HG03108 (cell line): Measurements from ENCODE around the gene HOXD3.

ENCODE experiments used
- ATAC-seq: cut with Tn5 transposase; IDR thresholded peaks from one replicate; pipeline ENCODE4 v1.9.1; 2021; ENCODE audit warnings: moderate library complexity; ENCODE audit not compliant: unreplicated experiment

The HOXD3 gene

GRCh38 chr2:176121190-176122051, 35.7 kb upstream of the HOXD3 start:
- ATAC-seq = no peak

GRCh38 chr2:176122052-176122682, 34.9 kb upstream of the HOXD3 start:
- ATAC-seq = no peak

DNA sequence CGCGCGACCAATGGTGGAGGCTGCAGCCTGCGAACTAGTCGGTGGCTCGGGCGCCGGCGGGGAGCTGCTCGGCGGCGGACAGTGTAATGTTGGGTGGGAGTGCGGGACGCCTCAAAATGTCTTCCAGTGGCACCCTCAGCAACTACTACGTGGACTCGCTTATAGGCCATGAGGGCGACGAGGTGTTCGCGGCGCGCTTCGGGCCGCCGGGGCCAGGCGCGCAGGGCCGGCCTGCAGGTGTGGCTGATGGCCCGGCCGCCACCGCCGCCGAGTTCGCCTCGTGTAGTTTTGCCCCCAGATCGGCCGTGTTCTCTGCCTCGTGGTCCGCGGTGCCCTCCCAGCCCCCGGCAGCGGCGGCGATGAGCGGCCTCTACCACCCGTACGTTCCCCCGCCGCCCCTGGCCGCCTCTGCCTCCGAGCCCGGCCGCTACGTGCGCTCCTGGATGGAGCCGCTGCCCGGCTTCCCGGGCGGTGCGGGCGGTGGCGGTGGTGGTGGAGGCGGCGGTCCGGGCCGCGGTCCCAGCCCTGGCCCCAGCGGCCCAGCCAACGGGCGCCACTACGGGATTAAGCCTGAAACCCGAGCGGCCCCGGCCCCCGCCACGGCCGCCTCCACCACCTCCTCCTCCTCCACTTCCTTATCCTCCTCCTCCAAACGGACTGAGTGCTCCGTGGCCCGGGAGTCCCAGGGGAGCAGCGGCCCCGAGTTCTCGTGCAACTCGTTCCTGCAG, 34.3 kb upstream of the HOXD3 start, which contains the start of gene HOXD9:
Gene HOXD9, plus strand, starts transcription at position 37 of the 728 bp plus-strand sequence. Its CDS starts 50 bp downstream, at position 87.
- no peak for ATAC-seq

DNA sequence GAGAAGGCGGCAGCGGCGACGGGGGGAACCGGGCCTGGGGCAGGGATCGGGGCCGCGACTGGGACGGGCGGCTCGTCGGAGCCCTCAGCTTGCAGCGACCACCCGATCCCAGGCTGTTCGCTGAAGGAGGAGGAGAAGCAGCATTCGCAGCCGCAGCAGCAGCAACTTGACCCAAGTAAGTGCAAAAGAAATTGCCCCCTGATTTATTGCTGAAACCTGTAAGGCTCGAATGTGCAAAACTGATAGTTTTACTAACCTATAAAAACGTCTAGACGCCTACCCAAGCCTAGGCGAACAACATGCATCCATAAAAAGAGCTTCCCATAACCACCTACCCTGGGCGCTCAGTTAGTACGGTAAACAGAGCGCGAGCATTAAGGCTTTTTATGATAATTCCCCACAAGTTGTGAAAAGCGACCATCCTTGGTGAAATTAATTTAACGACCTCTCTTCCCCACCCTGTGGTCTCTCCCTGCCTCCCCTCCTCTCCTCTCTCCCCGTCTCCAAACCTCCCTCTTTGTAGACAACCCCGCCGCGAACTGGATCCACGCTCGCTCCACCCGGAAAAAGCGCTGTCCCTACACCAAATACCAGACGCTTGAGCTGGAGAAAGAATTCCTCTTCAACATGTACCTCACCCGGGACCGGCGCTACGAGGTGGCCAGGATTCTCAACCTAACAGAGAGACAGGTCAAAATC, 33.5 kb upstream of the HOXD3 start:
- no peak for ATAC-seq

- no peak for ATAC-seq
Measured at GRCh38 chr2:176124110-176124946, 32.8 kb upstream of the HOXD3 start.

DNA sequence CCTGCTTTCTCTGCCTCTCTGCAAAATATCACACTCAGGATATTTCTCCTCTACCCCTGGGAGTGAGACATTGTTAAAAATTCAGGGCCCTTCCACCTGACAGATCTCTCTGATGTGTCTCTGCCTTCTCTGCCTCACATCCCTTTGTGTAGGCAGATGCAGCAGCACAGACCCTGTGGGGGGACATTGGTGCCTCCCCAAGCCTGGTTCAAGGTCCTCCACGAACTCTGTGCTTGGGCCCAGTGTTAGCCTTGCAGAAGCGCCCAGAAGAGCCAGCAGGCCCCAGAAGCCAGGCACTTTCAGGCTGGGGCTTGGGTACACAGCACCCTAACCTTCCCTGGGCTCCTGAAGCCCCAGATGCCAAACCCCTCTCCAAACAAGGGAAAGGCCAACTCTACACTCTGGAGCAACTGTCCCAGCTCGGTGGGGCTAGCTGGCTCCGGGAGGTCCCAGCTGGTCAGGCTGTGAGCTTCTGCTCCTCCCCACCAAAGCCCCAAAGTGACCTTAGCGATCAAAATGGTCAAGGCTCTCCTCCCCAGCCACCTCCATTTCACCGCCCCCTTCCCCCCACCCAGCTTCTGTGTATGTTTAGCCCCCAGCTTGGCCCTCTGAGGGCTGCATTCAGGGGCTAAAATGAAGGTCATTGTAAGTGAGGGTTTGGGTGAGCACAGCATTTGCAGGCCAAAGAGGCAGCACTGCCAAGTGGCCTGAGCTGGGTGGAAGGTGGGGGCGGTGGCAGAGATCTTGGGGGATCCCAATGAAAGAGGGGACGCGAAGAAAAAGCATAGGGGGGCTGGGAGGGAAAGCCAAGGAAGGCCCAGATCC, 31.9 kb upstream of the HOXD3 start:
- ATAC-seq = no peak

- no peak for ATAC-seq
Measured at GRCh38 chr2:176125772-176126054, 31.4 kb upstream of the HOXD3 start.

DNA sequence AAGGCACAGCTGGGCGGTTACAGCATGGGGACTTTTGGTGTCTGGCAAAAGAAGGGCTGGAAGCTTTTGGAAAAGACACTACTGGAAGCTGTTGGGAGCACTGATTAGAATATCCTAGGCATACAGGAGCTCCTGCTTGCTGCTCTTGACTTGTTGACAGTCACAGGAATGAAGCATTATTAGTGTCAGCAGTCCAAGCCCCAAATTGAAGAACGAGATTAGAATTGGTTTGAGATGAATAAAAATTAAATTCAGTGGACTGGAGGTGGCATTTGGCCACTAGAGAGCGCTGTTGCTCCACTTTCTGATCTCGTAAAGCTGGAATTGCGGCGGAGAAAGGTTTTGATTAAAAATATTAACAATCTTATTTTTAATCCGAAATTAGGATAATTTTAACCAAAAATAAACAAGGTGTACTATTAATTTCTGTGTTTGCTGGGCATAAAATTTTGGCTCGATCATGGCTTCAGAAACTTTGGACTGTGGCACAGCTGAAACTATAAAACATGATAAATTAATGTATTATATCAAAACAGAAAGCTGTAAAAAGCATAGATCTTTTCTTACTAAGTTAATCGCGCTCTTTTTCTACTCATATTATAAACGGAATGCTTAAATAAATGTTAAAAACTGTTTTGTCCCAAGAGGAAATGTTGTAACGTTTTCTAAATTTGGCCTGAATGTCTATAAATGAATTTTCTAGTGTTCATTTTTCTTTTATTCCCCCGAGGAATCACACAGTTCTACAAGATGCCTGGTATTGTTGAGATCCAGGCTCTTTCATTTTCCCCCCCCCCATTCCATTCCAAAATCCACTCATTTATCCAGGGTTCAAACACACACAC, 30.0 kb upstream of the HOXD3 start:
- no peak for ATAC-seq

DNA sequence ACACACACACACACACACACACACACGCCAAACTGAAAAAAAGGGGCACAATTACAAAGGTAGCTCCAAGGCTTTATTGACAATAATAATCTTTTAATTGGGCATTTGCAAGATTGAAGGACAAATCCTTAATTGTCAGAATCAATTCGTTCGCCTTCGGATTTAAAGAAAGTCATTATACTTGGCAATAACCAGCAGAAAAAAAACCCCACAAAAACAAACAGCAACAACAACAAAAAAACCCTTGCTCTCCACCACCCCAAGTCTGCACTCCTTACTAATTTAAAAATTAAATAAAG, 29.4 kb upstream of the HOXD3 start:
- no peak for ATAC-seq

- no peak for ATAC-seq
Measured at GRCh38 chr2:176128172-176128981, 28.7 kb upstream of the HOXD3 start.

DNA sequence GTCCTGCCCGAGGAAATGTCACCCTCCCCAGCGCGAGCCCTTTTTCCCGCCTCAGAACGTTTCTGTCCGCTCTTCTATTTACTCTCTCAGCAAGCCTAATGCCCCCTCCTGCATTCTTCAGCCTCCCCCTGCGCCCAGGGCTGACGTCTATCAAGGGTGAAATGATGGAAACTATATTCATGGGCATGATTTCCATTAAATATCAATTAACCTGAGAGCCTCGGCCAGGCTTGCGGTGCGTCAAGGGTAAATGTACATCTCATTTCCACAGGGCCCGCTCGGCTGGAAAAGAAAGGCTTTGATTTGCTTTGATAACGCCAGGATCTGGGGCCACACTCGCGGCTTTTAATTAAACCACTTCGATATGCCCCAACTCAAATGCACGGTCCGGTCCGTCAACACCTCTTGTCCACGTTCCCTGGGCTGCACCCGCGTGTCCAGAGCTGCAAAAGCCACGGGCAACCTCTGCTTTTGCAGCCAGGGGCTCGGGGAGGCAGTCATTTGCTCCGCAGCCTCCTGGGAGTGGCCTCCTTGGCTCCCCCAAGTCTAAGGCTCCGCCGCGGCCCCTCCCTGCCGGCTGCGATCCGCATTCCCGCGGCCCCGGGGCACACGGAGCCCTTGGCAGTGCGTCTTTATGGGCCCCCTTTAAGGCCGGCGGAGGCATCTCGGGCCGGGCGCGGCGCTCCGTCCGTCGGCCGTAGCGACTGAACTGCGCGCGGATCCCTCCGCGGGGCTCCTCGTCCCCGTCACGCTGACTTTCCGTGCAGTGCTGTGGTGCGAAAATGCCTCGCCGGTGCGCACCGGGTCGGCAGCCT, 27.9 kb upstream of the HOXD3 start, which contains the start of gene HOXD8:
Gene HOXD8, plus strand, starts transcription at position 724 of the 815 bp plus-strand sequence. CDS start 662 bp downstream, outside the sequence.
- ATAC-seq = no peak

- no peak for ATAC-seq
Measured at GRCh38 chr2:176129813-176130146, 27.3 kb upstream of the HOXD3 start.

DNA sequence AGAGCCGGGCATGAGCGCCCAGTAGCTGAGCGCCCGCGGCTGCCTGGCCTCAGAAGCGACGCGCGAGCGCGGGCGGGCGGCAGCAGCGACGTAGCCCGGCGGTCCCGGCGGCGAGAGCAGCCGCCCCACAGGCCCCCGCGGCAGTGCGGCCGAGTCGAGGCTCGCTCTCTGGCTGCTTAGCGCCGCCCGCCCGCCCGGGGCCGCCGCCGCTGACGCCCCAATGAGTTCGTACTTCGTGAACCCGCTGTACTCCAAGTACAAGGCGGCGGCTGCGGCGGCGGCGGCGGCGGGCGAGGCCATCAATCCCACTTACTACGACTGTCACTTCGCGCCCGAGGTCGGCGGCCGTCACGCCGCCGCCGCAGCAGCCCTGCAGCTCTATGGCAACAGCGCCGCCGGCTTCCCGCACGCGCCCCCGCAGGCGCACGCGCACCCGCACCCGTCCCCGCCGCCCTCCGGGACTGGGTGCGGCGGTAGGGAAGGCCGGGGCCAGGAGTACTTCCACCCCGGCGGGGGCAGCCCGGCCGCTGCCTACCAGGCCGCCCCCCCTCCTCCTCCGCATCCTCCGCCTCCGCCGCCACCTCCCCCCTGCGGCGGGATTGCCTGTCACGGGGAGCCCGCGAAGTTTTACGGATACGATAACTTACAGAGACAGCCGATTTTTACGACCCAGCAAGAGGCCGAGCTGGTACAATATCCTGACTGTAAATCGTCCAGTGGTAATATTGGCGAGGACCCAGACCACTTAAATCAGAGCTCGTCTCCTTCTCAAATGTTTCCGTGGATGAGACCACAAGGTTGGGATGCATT, 26.8 kb upstream of the HOXD3 start:
- ATAC-seq = no peak

DNA sequence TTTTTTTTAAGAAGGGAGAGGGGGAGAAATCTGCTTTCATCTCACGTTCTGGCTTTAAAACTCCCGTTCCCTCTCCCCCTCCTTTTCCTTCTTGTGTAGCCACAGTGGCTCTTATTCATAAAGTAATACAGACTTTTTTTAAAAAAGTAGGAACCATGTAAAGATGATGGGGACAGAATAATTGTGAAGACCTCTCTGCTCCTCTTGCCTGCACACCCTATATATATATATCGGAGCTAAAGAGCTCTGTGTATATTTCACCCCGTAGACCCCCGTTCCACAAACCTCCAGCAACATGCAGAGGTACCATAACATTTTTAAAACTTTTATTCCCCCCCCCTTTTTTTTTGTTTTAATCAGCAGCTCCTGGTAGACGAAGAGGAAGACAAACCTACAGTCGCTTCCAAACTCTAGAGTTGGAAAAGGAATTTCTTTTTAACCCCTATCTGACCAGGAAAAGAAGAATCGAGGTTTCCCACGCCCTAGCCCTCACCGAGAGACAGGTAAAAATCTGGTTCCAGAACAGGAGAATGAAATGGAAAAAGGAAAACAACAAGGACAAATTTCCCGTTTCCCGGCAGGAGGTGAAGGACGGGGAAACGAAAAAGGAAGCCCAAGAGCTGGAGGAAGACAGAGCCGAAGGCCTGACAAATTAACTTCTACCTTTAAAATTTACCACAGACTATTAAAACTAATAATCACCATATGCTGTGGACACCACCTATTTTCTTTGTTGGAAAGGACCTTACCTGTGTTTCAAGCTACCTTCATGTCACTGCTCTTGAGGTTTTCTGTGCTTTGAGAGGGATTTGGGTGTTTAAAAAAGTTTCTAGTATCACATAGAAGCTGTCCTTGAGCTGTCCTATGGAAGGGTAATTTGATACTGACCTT, 25.9 kb upstream of the HOXD3 start:
- ATAC-seq = no peak

DNA sequence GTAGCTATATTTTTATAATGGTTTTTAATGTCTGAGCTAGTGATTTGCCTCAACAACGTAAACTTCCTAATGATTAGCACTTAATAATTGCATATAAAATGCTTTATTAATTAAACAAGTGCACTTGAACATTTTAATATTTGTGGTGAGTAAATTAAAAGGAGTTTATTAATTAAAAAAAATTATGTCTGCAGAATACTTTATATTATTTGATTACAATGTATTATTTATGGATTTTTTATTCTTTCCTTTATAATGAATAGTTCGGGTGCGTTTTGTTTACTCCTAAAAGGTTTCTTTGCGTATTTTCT, 25.3 kb upstream of the HOXD3 start:
- no peak for ATAC-seq
